ENCODE results near the gene NGEF. TPM values are rescaled to one million over a fixed set of nuclear protein-coding genes. Genes with fewer than 3 reads are reported as not detected.

NGEF gene, protein sequence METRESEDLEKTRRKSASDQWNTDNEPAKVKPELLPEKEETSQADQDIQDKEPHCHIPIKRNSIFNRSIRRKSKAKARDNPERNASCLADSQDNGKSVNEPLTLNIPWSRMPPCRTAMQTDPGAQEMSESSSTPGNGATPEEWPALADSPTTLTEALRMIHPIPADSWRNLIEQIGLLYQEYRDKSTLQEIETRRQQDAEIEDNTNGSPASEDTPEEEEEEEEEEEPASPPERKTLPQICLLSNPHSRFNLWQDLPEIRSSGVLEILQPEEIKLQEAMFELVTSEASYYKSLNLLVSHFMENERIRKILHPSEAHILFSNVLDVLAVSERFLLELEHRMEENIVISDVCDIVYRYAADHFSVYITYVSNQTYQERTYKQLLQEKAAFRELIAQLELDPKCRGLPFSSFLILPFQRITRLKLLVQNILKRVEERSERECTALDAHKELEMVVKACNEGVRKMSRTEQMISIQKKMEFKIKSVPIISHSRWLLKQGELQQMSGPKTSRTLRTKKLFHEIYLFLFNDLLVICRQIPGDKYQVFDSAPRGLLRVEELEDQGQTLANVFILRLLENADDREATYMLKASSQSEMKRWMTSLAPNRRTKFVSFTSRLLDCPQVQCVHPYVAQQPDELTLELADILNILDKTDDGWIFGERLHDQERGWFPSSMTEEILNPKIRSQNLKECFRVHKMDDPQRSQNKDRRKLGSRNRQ
- 12.6 to 17.0 TPM (median 14.6 TPM) in 5 replicates for total RNA-seq (2022; extraction: Qiagen RNA extraction)

DNA sequence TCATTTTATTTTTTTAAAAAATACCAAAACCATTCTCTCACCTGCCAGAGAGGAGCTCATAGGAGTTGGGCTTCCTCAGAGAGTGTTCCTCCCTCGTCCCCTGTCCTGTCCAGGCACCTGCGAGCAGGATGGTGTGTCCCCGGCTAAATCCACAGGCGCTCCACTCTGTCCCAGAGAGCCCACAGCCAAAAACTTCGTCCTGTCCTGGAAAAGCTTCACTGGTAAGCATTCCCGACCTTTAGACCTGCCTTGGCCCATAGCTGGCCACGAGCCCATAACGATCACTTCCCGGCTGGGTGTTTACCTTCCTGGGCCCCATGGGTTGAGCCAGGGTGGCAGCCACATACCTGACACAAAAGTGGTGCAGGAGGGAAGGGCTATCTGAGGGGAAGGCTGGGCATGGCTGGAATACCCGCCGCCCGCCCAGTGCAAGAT is at the start of gene NGEF:
Gene NGEF (minus strand): TSS at position 230 of the 435 bp plus-strand sequence. CDS start 38,366 bp downstream, outside the sequence.

DNA sequence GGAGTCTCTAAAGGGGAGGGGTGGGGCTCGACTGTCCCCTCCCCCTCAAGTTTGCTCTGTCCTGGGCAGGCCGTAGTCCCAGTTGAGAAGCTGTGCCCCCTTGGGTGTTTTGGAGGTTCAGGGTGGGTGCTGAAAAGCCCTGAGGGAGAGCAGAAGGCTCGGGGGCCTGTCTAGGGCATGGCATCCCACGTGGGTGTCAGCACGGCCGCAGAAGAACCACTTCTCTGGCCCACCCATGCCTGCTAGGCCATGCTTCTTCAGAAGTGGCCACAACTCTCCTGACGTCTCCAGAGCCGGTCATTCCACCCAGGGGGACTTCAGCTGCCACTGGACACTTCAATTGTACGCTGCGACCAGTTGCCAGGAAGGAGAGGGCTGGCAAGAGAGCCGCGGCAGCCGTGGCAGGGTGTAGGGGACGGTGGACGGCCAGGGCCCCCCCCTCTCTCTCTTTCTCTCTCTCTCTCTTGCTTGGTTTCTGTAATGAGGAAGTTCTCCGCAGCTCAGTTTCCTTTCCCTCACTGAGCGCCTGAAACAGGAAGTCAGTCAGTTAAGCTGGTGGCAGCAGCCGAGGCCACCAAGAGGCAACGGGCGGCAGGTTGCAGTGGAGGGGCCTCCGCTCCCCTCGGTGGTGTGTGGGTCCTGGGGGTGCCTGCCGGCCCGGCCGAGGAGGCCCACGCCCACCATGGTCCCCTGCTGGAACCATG is 46.9 kb upstream of the NGEF start, which contains the start of gene INPP5D:
Gene INPP5D (plus strand): TSS at position 546 of the 704 bp plus-strand sequence. CDS start 137 bp downstream, at position 683.

DNA sequence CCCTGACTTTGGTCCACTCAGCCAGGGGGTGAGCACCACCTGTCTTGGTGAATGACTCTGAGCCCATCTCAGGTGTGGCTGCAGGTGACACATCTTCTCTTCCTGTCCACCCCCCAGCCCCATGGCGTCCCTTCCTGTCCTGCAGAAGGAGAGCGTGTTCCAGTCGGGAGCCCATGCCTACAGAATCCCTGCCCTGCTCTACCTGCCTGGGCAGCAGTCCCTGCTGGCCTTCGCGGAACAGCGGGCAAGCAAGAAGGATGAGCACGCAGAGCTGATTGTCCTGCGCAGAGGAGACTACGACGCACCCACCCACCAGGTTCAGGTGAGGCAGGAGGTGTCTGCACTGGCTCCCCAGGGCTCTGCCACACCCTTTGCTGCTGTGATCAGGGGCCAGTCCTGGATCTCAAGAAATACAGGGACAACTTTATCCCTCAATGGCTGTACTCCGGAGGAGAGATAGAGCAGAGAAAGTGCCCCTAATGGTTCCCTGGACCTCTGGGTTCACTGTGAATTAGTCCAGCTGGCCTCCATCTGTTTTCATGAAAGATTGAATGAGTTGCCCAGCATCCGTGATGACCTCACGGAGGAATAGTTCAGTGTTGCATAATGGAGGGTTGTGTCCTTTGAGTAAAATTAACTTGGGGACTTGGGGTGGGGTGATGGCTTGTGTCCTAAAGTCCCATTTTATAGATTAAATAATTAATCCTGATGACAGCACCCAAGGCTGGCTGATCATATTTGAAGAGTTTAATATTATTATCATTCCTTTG is 19.7 kb upstream of the NGEF start, which contains the start of gene NEU2:
Gene NEU2 (plus strand): TSS at position 122 of the 770 bp plus-strand sequence. CDS start 0 bp downstream, at position 122.

DNA sequence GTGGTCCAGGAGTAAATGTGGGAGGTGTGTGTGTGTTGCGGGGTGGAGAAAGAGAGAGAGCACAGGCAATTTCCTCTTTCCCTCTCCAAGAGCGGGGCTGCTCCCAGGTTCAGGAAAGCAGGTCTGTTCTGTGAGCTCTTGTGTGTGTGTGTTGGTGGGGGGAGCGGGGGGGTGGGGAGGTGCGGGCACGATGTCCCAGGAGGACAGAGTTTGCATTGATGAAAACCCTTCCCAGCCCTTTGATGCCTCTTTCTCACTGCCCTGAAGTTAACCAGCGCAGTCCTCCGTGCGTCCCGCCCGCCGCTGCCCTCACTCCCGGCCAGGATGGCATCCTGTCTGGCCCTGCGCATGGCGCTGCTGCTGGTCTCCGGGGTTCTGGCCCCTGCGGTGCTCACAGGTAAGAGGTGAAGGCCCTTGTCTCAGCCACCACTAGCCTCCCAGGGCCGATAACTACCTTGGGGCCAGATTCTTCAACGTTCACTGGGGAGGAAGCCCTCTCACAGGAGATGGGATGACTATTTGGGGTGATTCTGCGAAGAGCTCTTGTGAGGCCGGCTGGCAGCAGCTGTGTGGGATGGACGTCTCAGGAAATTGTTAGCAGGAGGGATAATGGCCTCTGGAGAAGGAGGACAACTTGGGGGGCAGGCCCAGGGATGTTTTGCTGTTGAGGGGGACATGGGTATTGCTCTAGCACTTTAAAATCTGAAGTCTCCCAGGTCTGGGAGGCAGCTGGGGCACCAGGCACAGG is 142.9 kb downstream of the NGEF start, which contains the start of gene SNORC:
Gene SNORC (plus strand): TSS at position 247 of the 748 bp plus-strand sequence. CDS start 78 bp downstream, at position 325.

Other genes with a start within 250 kb of the NGEF start
- gene KCNJ13, start 236.7 kb downstream of the NGEF start, total RNA-seq (2022; extraction: Qiagen RNA extraction), result not detected in 5 replicates
- 4.2 to 8.2 TPM (median 6.8 TPM) in 5 replicates for gene SNORC, start 143.0 kb downstream of the NGEF start, total RNA-seq (2022; extraction: Qiagen RNA extraction)
- not detected in 5 replicates for gene NEU2, start 19.4 kb upstream of the NGEF start, total RNA-seq (2022; extraction: Qiagen RNA extraction)
- 0.40 to 0.70 TPM (median 0.62 TPM) in 5 replicates for gene INPP5D, start 47.1 kb upstream of the NGEF start, total RNA-seq (2022; extraction: Qiagen RNA extraction)
- gene ATG16L1, start 238.4 kb upstream of the NGEF start, total RNA-seq (2022; extraction: Qiagen RNA extraction), result 32.5 to 43.3 TPM (median 39.6 TPM) in 5 replicates